ENCODE measurements around the gene FGFR2.

The FGFR2 gene

GRCh38 chr10:121436281-121436629 is 162.0 kb downstream of the FGFR2 start:
- Histone ChIP-seq H2AFZ (ENCODE audit: low read depth) (no peak overlapping the region), H4K20me1 (ENCODE audit: insufficient read depth) (no peaks in the 10 kb centered on the region), H3K4me3 (IDR thresholded peaks at IDR 0.05; ENCODE audit: insufficient read depth, low read depth, low read length) (no peak overlapping the region), H3K27ac (no peak overlapping the region), H3K4me2 (no peak overlapping the region), H3K79me2 (ENCODE audit: insufficient read depth, low read depth) (no peaks in the 10 kb centered on the region), H3K27me3 (ENCODE audit: insufficient read depth, low read depth) (no peaks in the 10 kb centered on the region), H3K36me3 (ENCODE audit: insufficient read depth) (no peaks in the 10 kb centered on the region), H3K9ac (no peak overlapping the region), H3K4me1 (ENCODE audit: low read depth, poor library complexity, severe bottlenecking) (peaks cover 48% of the 10 kb centered on the region)
- TF ChIP-seq CTCF (conservative IDR thresholded peaks at IDR 0.05; ENCODE audit: low read depth, low read length): no peak

GRCh38 chr10:121435099-121435875 is 163.0 kb downstream of the FGFR2 start:
- H3K9ac ChIP-seq: no peak overlapping the region
- no peak overlapping the region for H2AFZ ChIP-seq (ENCODE audit: low read depth)
- no peak overlapping the region for H3K27ac ChIP-seq
- peaks cover 42% of the 10 kb centered on the region for H3K4me1 ChIP-seq (ENCODE audit: low read depth, poor library complexity, severe bottlenecking)
- no peak for TF ChIP-seq CTCF (conservative IDR thresholded peaks at IDR 0.05; ENCODE audit: low read depth, low read length)
- no peaks in the 10 kb centered on the region for H3K36me3 ChIP-seq (ENCODE audit: insufficient read depth)
- H3K27me3 ChIP-seq (ENCODE audit: insufficient read depth, low read depth): no peaks in the 10 kb centered on the region
- no peak overlapping the region for H3K4me2 ChIP-seq
- no peaks in the 10 kb centered on the region for H3K79me2 ChIP-seq (ENCODE audit: insufficient read depth, low read depth)
- H4K20me1 ChIP-seq (ENCODE audit: insufficient read depth): no peaks in the 10 kb centered on the region
- H3K4me3 ChIP-seq (IDR thresholded peaks at IDR 0.05; ENCODE audit: insufficient read depth, low read depth, low read length): no peak overlapping the region

GRCh38 chr10:121433965-121434364 is 164.3 kb downstream of the FGFR2 start:
- Histone ChIP-seq H2AFZ (ENCODE audit: low read depth) (no peak overlapping the region), H3K4me1 (ENCODE audit: low read depth, poor library complexity, severe bottlenecking) (peaks cover 28% of the 10 kb centered on the region), H3K27ac (no peak overlapping the region), H3K27me3 (ENCODE audit: insufficient read depth, low read depth) (no peaks in the 10 kb centered on the region), H3K36me3 (ENCODE audit: insufficient read depth) (no peaks in the 10 kb centered on the region), H3K79me2 (ENCODE audit: insufficient read depth, low read depth) (no peaks in the 10 kb centered on the region), H4K20me1 (ENCODE audit: insufficient read depth) (no peaks in the 10 kb centered on the region), H3K4me3 (IDR thresholded peaks at IDR 0.05; ENCODE audit: insufficient read depth, low read depth, low read length) (no peak overlapping the region), H3K4me2 (no peak overlapping the region), H3K9ac (no peak overlapping the region)
- no peak for TF ChIP-seq CTCF (conservative IDR thresholded peaks at IDR 0.05; ENCODE audit: low read depth, low read length)

GRCh38 chr10:121428867-121429266 is 169.4 kb downstream of the FGFR2 start:
- no peaks in the 10 kb centered on the region for H3K4me1 ChIP-seq (ENCODE audit: low read depth, poor library complexity, severe bottlenecking)
- H2AFZ ChIP-seq (ENCODE audit: low read depth): no peak overlapping the region
- H3K4me2 ChIP-seq: no peak overlapping the region
- H3K27ac ChIP-seq: no peak overlapping the region
- H3K4me3 ChIP-seq (IDR thresholded peaks at IDR 0.05; ENCODE audit: insufficient read depth, low read depth, low read length): no peak overlapping the region
- H3K79me2 ChIP-seq (ENCODE audit: insufficient read depth, low read depth): no peaks in the 10 kb centered on the region
- H3K27me3 ChIP-seq (ENCODE audit: insufficient read depth, low read depth): no peaks in the 10 kb centered on the region
- no peaks in the 10 kb centered on the region for H4K20me1 ChIP-seq (ENCODE audit: insufficient read depth)
- no peak for TF ChIP-seq CTCF (conservative IDR thresholded peaks at IDR 0.05; ENCODE audit: low read depth, low read length)
- no peaks in the 10 kb centered on the region for H3K36me3 ChIP-seq (ENCODE audit: insufficient read depth)
- H3K9ac ChIP-seq: no peak overlapping the region
